Endothelial cell of umbilical vein (primary cell): ENCODE measurements around the gene KCNH8.

Source experiments
- CTCF ChIP-seq, 2 donors: IDR thresholded peaks; 1 replicate in 1 of 2; 2 replicates in 1 of 2; pipeline ENCODE4 v1.5.1; 2011; ENCODE audit warnings: low read length in 2 of 2, mild to moderate bottlenecking in 2 of 2, moderate library complexity in 2 of 2, control low read depth in 1 of 2, inconsistent platforms in 1 of 2, low read depth in 1 of 2; ENCODE audit not compliant: insufficient read depth in 1 of 2; ENCODE audit errors: extremely low read depth in 1 of 2
- EZH2 ChIP-seq: IDR thresholded peaks from 2 replicates; pipeline ENCODE4 v1.6.1; 2012; ENCODE audit warnings: borderline replicate concordance, low read depth, mild to moderate bottlenecking, moderate library complexity, low read length, inconsistent platforms; ENCODE audit not compliant: severe bottlenecking
- FOS ChIP-seq: IDR thresholded peaks from 2 replicates; pipeline ENCODE4 v1.6.1; 2011; ENCODE audit warnings: mild to moderate bottlenecking, low read length, moderate library complexity, borderline replicate concordance; ENCODE audit not compliant: insufficient read depth
- GATA2 ChIP-seq: IDR thresholded peaks from 2 replicates; pipeline ENCODE4 v1.7.0; 2011; ENCODE audit warnings: low read depth, mild to moderate bottlenecking, moderate library complexity, mixed read lengths, low read length; ENCODE audit not compliant: insufficient read length, insufficient read depth
- JUN ChIP-seq: IDR thresholded peaks from 2 replicates; pipeline ENCODE4 v1.6.1; 2011; ENCODE audit warnings: borderline replicate concordance, low read depth; ENCODE audit not compliant: insufficient read length, insufficient read depth
- MAX ChIP-seq: IDR thresholded peaks from 2 replicates; pipeline ENCODE4 v1.6.1; 2011; ENCODE audit not compliant: insufficient read depth, insufficient read length
- MYC ChIP-seq: IDR thresholded peaks from one replicate; pipeline ENCODE4 v1.6.1; 2011; ENCODE audit warnings: mild to moderate bottlenecking, low read depth, low read length
- POLR2A ChIP-seq: IDR thresholded peaks from 2 replicates; pipeline ENCODE4 v1.6.1; 2012; ENCODE audit warnings: low read depth, mild to moderate bottlenecking, control low read depth, low read length
- POLR2AphosphoS5 ChIP-seq: IDR thresholded peaks from 2 replicates; pipeline ENCODE4 v1.6.1; 2012; ENCODE audit warnings: low read depth, mild to moderate bottlenecking, control low read depth, low read length, moderate library complexity; ENCODE audit not compliant: insufficient read depth

GRCh38 chr3:19263606-19264005, 115.3 kb downstream of the KCNH8 start:
- no peak for TF ChIP-seq POLR2A
- TF ChIP-seq CTCF (IDR thresholded peaks at IDR 0.05; ENCODE audit: extremely low read depth in 1 of 2, insufficient read depth in 1 of 2, low read depth in 1 of 2, low read length in 2 of 2): no peak
- no peak for TF ChIP-seq POLR2AphosphoS5
- TF ChIP-seq EZH2: no peak
- TF ChIP-seq FOS: no peak
- no peak for TF ChIP-seq MYC
- no peak for TF ChIP-seq GATA2
- no peak for TF ChIP-seq JUN
- no peak for TF ChIP-seq MAX
